HUDEP-2 (cell line): ENCODE results near the gene NANOS1.

Experiments used
- DNase-seq, 76 experiments: peaks; one replicate each; lab custom pipeline; 2025; ENCODE audit not compliant: unreplicated experiment in 76 of 76; lab: John Stamatoyannopoulos, UW

NANOS1 gene, protein sequence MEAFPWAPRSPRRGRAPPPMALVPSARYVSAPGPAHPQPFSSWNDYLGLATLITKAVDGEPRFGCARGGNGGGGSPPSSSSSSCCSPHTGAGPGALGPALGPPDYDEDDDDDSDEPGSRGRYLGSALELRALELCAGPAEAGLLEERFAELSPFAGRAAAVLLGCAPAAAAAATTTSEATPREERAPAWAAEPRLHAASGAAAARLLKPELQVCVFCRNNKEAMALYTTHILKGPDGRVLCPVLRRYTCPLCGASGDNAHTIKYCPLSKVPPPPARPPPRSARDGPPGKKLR

DNA sequence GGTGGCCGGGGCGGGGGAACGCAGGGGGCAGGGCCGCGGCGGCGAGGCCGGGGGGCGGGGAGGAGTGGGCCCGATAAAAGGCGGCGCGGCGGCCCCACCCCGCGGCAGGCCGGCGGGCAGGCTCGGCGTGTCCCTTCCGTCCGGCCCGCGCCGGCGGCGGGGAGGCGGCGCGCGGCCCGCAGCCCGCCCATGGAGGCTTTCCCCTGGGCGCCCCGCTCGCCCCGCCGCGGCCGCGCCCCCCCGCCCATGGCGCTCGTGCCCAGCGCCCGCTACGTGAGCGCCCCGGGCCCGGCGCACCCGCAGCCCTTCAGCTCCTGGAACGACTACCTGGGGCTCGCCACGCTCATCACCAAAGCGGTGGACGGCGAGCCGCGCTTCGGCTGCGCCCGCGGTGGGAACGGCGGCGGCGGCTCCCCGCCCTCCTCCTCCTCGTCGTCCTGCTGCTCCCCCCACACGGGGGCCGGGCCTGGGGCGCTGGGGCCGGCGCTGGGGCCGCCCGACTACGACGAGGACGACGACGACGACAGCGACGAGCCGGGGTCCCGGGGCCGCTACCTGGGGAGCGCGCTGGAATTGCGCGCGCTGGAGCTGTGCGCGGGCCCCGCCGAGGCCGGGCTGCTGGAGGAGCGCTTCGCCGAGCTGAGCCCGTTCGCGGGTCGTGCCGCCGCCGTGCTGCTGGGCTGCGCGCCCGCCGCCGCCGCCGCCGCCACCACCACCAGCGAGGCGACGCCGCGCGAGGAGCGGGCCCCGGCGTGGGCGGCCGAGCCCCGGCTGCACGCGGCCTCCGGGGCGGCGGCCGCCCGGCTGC is at the start of gene NANOS1:
Gene NANOS1, plus strand, starts transcription at position 102 of the 808 bp plus-strand sequence. Its CDS starts 88 bp downstream, at position 190.
- peak in 18 of 76 experiments; percentile 27 to 59 (median 43) for DNase-seq

DNA sequence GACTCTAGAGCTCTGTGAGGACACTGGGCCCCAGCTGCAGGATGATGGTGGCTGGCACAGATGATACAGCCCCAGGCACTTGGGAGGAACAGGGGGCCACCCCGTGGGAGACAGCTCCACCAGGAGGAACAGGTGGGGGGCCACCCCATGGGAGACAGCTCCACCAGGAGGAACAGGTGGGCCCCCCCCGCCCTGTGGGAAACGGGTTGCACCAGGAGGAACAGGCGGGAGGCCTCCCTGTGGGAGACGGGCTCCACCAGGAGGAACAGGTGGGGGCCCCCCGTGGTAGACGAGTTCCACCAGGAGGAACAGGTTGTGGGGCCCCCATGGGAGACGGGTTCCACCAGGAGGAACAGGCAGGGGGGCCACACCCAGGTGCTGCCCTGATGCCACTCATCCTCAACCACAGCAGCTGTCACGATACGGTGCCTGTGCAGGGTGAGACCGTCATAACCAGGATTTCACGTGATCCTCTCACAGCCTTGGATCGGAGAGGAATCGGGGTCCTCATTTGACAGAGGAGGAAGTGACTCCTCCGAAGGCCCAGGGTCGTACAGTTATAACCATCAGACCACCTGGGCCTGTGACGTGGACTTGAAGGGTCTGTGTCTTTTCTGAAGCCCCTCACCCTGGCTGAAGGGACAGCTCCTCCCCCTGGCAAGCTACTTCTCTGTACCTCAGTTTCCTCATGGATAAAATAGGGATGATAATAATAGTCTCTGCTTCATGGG is 49.2 kb upstream of the NANOS1 start:
- no peak for DNase-seq

DNA sequence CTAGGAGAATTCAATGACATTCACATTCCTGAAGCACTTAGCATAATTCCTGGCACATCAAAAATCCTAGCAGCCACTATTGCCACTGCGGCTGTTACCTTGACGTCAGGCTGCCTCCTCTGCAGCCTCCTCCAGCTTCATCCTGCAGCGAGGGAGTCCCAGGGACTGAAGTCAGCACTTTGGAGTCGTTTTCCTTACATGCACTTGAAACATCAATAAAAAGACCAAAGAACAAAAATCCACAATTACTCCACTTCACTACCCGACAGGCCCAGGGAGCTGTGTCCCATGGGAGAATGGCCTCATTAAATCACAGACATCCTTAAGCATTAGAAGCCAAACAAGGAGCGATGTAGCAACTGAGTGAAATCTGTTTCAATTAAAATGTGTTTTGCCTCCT is 48.6 kb upstream of the NANOS1 start:
- no peak for DNase-seq

DNA sequence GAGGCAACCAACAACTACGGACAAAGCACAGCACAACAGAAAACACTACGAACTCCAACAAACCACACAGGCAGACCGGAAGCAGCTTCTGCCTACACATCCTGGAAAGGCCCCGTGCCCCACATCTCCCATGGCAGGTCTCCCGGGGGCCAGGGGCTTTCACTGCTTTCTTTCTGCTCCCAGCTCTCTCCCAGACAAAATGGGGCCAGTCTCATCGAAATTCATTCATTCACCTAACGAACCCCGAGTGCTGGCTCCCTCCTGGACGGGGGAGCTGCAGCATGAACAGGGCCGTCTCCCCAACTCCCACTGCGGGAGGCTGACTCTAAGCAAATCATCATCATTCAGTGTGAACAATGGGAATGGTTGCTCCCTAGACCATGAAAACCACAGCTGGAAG is 47.6 kb upstream of the NANOS1 start:
- DNase-seq, result no peak

DNA sequence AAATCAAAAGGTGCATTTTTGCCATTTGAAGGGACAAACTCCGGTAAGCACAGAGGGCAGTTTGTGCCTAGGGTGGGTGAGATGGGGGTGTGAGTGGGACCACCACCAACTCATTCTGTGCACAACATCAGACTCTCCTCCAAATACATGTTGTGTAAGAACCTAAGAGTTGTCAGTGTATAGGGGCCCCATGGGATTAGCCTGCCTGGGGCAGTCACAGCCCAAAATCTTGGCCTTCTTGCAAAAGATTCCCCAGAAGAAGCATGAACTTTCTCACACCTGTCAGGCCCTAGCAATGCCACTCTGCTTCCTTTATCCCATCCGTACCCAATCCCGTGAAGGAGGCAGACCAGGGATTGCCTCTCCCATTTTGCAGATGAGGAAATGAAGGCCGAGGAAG is 47.1 kb upstream of the NANOS1 start:
- DNase-seq, result no peak

DNA sequence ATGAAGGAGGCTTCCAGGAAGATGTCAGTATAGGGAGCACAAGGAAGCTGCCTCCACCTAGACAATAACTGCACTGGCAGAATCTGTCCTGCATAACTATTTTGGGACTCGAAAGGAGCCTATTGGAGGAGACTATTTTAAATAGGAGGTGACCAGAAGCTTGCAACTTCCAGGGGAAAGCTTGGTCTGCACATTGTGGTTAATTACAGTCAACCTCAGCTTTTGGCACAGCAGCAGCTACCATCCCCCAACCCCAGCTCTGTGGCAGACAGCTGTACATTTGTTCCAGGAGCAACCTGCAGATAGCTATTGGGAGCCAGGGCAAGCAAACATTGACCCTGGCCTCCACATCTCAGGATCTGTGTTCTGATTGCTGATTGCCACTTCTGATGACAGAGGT is 46.3 kb upstream of the NANOS1 start:
- DNase-seq, result no peak

DNA sequence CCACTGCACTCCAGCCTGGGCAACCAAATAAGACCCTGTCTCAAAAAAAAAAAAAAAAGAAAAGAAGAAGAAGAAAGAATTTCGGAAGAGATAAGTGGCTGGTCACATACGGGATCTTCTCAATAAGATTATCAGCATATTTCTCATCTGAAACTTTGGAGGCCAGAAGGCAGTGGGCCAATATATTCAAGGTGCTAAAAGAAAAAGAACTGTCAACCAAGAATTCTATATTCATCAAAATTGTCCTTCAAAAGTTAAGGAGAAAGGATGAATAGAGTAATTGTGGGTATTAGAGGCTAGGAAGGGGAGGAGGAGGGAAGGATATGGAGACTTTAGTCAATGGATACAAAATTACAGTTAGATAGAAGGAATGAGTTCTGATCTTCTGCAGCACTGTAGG is 43.9 kb upstream of the NANOS1 start:
- DNase-seq, result no peak

DNA sequence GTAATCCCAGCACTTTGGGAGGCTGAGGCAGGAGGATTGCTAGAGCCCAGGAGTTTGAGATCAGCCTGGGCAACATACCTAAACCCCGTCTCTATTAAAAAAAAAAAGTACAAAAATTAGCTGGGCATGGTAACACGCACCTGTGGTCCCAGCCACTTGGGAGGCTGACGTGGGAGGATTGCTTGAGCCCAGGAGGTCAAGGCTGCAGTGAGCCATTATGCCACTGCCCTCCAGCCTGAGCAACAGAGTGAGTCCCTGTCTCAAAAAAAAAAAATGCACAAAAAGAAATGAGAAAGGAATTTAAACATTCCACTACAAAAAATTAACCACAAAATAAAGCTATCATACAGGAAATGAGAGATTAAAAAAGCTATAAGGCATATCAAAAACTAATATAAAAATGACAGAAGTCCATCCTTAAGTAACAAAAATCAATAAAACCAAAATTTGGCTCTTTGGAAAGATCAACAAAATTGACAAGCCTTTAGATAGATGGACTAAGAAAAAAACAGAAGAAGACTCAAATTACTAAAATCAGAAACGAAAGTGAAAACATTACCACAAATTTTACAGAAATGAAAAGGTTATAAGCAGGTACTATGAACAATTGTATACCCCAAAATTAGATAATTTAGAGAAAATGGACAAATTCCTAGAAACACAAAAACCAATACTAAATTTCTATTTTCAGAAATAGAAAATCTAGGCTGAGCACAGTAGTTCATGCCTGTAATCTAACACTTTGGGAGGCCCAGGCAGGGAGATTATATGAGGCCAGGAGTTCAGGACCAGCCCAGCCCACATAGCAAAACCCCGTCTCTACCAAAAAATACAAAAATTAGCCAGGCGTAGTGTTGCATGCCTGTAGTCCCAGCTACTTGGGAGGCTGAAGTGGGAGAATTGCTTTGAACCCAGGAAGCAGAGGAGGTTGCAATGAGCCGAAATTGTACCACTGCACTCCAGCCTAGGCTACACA is 42.4 kb upstream of the NANOS1 start:
- no peak for DNase-seq

DNA sequence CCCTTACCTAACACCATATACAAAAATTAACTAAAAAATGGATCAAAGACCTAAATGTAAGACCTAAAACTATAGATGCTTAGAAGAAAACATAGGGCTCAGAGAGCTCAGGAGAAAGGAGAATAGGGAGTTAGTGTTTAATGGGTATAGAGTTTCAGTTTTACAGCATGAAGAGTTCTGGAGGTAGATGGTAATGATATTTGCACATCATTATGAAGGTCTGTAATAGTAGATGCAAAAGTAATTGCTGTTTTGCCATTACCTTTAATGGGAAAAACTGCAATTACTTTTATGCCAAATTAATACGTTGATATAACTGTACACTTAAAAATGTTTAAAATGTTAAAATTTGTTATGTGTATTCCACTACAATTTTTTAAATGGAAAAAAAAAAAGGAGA is 39.2 kb upstream of the NANOS1 start:
- no peak for DNase-seq

DNA sequence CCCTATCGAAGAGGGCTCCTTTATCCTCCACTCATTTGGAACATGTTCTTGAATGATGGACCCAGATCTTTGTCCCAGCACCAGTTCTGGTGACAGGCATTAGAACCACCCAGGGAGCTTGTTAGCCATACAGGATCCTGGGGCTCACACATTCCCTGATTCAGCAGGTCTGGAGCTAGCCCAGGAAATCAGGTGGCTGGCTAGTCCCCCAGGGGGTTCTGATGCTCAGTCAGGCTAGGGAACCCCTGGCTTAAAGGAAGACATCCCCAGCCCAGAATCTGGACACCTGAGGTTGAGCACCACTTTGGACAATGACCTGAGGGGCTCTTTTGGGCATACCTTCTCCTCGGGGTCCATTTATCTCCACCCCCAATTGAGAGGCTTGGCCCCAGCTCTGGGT is 37.0 kb upstream of the NANOS1 start:
- DNase-seq, result no peak

DNA sequence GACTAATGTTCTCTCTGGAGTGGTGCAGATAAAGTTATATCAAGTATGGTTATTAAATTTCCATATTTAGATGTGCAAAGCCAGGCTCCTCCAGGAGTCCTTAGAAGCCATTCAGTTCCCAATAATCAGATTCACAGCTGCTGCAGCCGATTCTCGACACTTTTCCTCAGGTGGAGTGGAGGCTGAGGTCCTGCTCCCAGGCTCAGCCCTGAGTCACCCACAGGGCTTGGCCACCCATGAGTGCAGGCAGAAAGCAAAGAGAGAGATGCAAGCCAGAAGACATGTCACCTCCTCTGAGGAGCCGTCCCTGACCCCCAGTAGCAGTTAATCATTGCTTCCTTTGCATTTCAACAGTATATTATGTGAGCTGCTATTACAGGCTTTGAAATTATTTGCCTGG is 36.3 kb upstream of the NANOS1 start:
- no peak for DNase-seq

DNA sequence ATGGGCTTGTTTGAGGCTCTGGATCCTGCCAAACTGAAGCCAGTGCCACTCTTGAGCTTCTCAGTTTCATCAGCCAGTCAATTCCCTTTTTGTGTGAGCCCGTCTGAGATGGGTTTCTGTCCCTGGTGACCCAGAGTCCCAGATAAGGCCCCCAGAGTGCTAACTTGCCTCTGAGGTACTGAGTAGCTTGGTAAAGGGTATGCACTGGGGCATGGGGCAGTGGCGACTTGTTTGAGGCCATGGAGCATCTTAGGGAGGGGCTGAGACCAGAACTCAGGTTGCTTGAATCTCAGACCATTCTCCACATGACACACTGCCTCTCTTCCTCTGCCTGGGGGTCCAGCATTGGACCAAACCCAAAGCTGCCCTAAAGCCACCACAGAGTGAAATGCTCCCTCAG is 35.2 kb upstream of the NANOS1 start:
- DNase-seq, result no peak

DNA sequence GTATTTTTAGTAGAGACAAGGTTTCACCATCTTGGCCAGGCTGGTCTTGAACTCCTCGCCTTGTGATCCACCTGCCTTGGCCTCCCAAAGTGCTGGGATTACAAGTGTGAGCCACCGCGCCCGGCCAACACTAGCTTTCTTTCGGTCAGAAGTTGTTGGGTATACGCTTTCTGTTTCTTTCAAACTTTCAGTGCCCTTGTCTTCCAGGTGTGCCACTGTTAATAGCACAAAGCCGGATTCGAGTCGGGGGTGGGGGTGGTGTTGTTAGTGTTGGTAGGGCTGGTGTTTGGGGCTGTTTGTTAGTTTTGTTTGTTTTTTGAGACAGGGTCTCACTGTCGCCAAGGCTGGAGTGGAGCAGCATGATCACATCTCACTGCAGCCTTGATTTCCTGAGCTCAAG is 33.8 kb upstream of the NANOS1 start:
- no peak for DNase-seq

DNA sequence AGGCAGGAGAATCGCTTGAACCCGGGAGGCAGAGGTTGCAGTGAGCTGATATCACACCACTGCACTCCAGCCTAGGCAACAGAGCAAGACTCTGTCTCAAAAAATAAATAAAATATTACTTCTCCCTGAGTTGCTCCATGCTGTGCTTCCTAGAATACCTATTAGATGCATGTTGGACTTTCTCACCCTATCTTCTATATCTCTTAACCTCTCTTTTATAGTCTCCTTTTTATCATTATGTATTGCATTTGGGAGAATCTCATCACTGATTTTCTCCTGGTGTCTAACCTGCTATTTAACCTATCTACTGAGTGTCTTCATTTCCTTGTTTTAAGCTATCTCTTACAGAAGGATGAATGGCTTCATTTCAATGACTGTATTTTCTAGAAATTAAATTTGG is 32.1 kb upstream of the NANOS1 start:
- DNase-seq, result no peak

DNA sequence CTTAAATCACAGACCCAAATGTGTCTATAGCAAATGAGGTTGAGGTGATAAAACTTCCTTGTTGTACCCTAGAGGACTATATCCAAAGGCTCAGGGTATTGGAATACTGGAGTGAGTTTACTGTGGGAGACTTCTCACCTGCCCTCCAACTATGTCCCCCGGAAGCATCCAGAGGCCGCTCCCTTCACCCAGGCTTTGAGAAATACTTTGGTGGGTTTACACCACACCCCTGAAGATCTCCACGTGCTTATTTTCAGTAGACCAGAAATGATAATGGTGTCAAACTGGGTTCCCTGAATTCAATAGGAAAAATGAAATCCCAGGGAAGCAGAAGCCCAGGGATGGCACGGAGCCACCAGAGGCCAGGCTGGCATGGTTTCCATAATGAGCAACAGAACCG is 31.3 kb upstream of the NANOS1 start:
- no peak for DNase-seq

DNA sequence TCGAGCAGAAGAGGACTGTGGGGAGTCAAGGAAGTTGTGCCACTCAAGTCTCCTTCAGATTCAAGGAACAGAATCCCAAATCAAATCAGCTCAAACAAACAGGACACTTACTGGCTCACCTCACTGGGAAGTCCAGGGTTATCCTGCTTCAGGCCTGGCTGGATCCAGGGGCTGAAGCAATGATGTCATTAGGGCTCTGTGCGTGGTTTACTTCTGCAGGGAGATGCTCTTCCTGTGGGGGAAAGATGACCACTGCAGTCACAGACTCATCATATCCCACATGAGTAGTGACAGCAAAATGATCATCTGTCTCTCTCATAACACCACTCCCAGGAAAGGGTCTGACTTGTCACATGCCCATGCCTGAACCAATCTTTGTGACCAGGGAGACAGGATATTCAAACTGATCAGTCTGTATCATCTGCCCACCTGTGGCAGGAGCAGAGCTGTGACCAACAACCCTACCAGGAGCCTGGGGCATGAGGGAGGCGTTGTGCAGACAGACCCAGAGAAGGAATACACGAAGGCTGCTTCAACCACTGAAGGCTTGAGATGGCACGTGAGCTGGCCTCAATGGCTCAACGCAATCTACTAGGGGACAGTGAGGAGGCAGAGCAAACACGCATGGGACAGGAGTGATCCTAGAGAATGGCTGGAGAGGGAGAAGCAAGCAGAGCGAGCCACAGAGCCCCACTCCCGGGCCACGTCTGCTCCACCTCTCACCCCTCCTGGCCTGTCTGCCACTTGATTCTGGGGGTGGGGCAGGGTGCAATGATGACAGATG is 27.6 kb upstream of the NANOS1 start:
- DNase-seq, result no peak

DNA sequence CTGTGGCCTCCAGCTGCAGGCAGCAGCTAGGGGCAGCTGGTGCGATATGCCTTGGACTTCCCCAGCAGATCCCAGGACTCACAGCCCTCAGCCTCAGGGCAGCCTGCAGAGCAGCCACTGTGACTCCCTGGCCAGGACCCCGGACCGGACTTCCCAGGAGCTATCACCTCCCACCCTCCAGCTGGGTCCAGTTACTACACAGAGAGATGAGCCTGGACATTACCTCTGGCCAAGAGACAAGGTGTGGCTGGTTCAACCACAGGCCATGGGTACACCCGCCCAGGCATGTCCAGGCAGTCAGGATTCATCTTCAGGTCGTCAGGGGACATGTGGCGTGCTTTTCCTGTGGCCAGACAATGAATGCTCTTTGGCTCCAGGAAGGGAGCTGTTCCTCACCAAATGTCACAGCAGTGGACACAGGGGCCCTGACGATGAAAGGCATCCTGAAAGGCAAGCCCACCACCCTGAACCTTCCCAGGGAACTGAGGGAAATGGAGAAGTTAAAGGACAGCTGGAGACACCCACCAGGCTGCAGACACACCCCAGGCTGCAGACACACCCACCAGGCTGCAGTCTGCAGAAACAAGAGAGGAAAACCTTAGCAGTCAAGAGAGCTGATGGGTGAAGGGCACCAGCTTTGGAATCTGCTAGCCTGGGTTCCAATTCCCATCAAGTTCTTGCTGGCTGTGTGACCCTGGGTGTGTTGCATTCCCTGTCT is 25.8 kb upstream of the NANOS1 start:
- DNase-seq, result no peak

DNA sequence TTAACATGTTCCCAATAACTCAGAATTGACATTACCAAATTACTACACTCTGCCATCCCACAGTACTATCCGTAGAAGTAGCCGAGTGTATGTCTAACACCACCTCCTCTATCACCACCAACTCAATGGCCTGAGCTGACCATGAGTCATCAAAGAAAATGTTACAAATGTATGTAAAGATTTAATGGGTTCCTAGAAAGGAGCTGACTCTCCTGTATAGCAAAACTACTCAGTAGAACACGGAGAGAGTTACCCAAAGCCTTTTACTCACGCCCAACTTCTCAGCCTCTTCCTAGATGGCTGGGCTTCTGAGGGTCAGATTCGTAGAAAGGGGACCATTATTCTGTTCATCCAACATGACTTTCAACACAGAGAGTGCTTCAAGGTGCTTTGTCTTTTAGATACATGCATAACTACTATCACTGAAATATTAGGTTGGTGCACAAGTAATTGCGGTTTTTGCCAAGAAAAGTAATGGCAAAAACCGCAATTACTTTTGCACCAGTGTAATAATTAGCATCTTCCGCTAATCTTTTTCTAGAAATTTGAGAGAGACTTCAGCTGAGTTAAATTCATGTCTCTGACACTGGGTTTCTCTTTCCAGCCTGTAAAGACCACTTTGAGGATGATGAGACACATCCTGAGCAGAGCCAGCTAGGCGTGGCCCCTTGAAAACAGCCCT is 24.0 kb upstream of the NANOS1 start:
- no peak for DNase-seq
